Skeletal muscle tissue (tissue), 4 donors: ENCODE measurements around the gene SKAP2. TPM values are rescaled to one million over a fixed set of nuclear protein-coding genes. Genes with fewer than 3 reads are reported as not detected.

Source experiments
- H3K27ac ChIP-seq: one replicate; pipeline ENCODE4 v1.7.0; 2013; ENCODE audit warnings: mild to moderate bottlenecking, low read depth, low read length, inconsistent platforms
- H3K27me3 ChIP-seq, 3 donors: one replicate each; pipeline ENCODE4 v1.7.0; 2013; ENCODE audit warnings: low read length in 3 of 3; ENCODE audit not compliant: control insufficient read depth in 3 of 3, insufficient read depth in 3 of 3
- H3K36me3 ChIP-seq, 3 donors: one replicate each; pipeline ENCODE4 v1.7.0; 2013; ENCODE audit warnings: low read length in 3 of 3; ENCODE audit not compliant: control insufficient read depth in 3 of 3, insufficient read depth in 3 of 3
- H3K4me1 ChIP-seq, 3 donors: one replicate each; pipeline ENCODE4 v1.7.0; 2013; ENCODE audit warnings: low read length in 3 of 3, mild to moderate bottlenecking in 3 of 3; ENCODE audit not compliant: control insufficient read depth in 3 of 3, insufficient read depth in 3 of 3
- H3K4me3 ChIP-seq, 3 donors: one replicate each; pipeline ENCODE4 v1.7.0; 2013; ENCODE audit warnings: low read length in 3 of 3
- H3K9ac ChIP-seq, 3 donors: one replicate each; pipeline ENCODE4 v1.7.0; 2013; ENCODE audit warnings: low read length in 3 of 3, mild to moderate bottlenecking in 3 of 3, moderate library complexity in 2 of 3, low read depth in 1 of 3
- H3K9me3 ChIP-seq, 3 donors: one replicate each; pipeline ENCODE4 v1.7.0; 2013; ENCODE audit warnings: low read length in 3 of 3; ENCODE audit not compliant: control insufficient read depth in 3 of 3
- total RNA-seq: library from RNA; depleted of rRNA; stranded (reverse); fragments of >200 nt; gene quantifications from one replicate; pipeline ENCODE4 v1.2.3, GENCODE V29; 2014
- donor health status: Osteomylitis.

The SKAP2 gene
- total RNA-seq, 1 donor from 2014 or later: 4.2 TPM

GRCh38 chr7:26700386-26700785 is 164.0 kb downstream of the SKAP2 start:
- no peaks in the 10 kb centered on the region for H3K27me3 ChIP-seq
- no peaks in the 10 kb centered on the region for H3K36me3 ChIP-seq
- H3K4me3 ChIP-seq: no peak overlapping the region
- H3K4me1 ChIP-seq: peaks cover 0 to 2% (median 0%) of the 10 kb centered on the region in 3 donors
- H3K9ac ChIP-seq: no peak overlapping the region
- H3K27ac ChIP-seq: no peak overlapping the region
- H3K9me3 ChIP-seq: no peaks in the 10 kb centered on the region

GRCh38 chr7:26699766-26700165 is 164.6 kb downstream of the SKAP2 start:
- H3K27ac ChIP-seq: no peak overlapping the region
- H3K4me3 ChIP-seq: no peak overlapping the region
- no peaks in the 10 kb centered on the region for H3K36me3 ChIP-seq
- H3K9me3 ChIP-seq: no peaks in the 10 kb centered on the region
- no peaks in the 10 kb centered on the region for H3K4me1 ChIP-seq
- no peaks in the 10 kb centered on the region for H3K27me3 ChIP-seq
- no peak overlapping the region for H3K9ac ChIP-seq

GRCh38 chr7:26698806-26699205 is 165.6 kb downstream of the SKAP2 start:
- Histone ChIP-seq H3K9ac (no peak overlapping the region), H3K4me1 (no peaks in the 10 kb centered on the region), H3K27me3 (no peaks in the 10 kb centered on the region), H3K27ac (no peak overlapping the region), H3K36me3 (no peaks in the 10 kb centered on the region), H3K4me3 (no peak overlapping the region), H3K9me3 (no peaks in the 10 kb centered on the region)

- Histone ChIP-seq H3K27ac (no peak overlapping the region), H3K9ac (no peak overlapping the region), H3K36me3 (no peaks in the 10 kb centered on the region), H3K27me3 (no peaks in the 10 kb centered on the region), H3K4me3 (no peak overlapping the region), H3K9me3 (no peaks in the 10 kb centered on the region), H3K4me1 (no peaks in the 10 kb centered on the region)
These were observed 166.2 kb downstream of the SKAP2 start for GRCh38 chr7:26698194-26698593.

GRCh38 chr7:26696978-26697377 is 167.4 kb downstream of the SKAP2 start:
- Histone ChIP-seq H3K27ac (no peak overlapping the region), H3K27me3 (no peaks in the 10 kb centered on the region), H3K36me3 (no peaks in the 10 kb centered on the region), H3K9ac (no peak overlapping the region), H3K4me3 (no peak overlapping the region), H3K4me1 (no peaks in the 10 kb centered on the region), H3K9me3 (no peaks in the 10 kb centered on the region)

- Histone ChIP-seq H3K9ac (no peak overlapping the region), H3K4me3 (no peak overlapping the region), H3K27ac (no peak overlapping the region), H3K36me3 (no peaks in the 10 kb centered on the region), H3K4me1 (no peaks in the 10 kb centered on the region), H3K27me3 (no peaks in the 10 kb centered on the region), H3K9me3 (no peaks in the 10 kb centered on the region)
These were observed 168.2 kb downstream of the SKAP2 start for GRCh38 chr7:26696161-26696560.

GRCh38 chr7:26694713-26695112 is 169.7 kb downstream of the SKAP2 start:
- no peaks in the 10 kb centered on the region for H3K36me3 ChIP-seq
- H3K27ac ChIP-seq: no peak overlapping the region
- H3K27me3 ChIP-seq: no peaks in the 10 kb centered on the region

GRCh38 chr7:26694141-26694540 is 170.2 kb downstream of the SKAP2 start:
- H3K9ac ChIP-seq: no peak overlapping the region
- H3K4me3 ChIP-seq: no peak overlapping the region
- H3K27me3 ChIP-seq: no peaks in the 10 kb centered on the region
- H3K36me3 ChIP-seq: no peaks in the 10 kb centered on the region
- no peaks in the 10 kb centered on the region for H3K9me3 ChIP-seq
- H3K4me1 ChIP-seq: no peaks in the 10 kb centered on the region
- H3K27ac ChIP-seq: no peak overlapping the region

More at GRCh38 chr7:26694713-26695112, 169.7 kb downstream of the SKAP2 start:
- Histone ChIP-seq H3K4me3 (no peak overlapping the region), H3K4me1 (no peaks in the 10 kb centered on the region), H3K9ac (no peak overlapping the region), H3K9me3 (no peaks in the 10 kb centered on the region)

GRCh38 chr7:26691886-26692285 is 172.5 kb downstream of the SKAP2 start:
- H3K27me3 ChIP-seq: no peaks in the 10 kb centered on the region
- H3K9ac ChIP-seq: no peak overlapping the region
- H3K36me3 ChIP-seq: no peaks in the 10 kb centered on the region
- no peak overlapping the region for H3K27ac ChIP-seq
- H3K4me1 ChIP-seq: peaks cover 0 to 3% (median 0%) of the 10 kb centered on the region in 3 donors
- no peaks in the 10 kb centered on the region for H3K9me3 ChIP-seq
- H3K4me3 ChIP-seq: no peak overlapping the region

- H3K27ac ChIP-seq: no peak overlapping the region
These were observed 173.0 kb downstream of the SKAP2 start for GRCh38 chr7:26691406-26691805.

More at GRCh38 chr7:26691406-26691805, 173.0 kb downstream of the SKAP2 start:
- no peaks in the 10 kb centered on the region for H3K36me3 ChIP-seq
- peaks cover 0 to 4% (median 0%) of the 10 kb centered on the region in 3 donors for H3K4me1 ChIP-seq
- no peak overlapping the region for H3K4me3 ChIP-seq
- H3K9ac ChIP-seq: no peak overlapping the region
- no peaks in the 10 kb centered on the region for H3K9me3 ChIP-seq
- no peaks in the 10 kb centered on the region for H3K27me3 ChIP-seq
